VCaP (cell line): Measurements from ENCODE around the gene CRYBB3.
"Not testable (repeated sequence)": the region's sequence is repeated elsewhere in the genome, so short reads cannot be mapped to it uniquely, and the experiment has no call there.

Experiments
- H3K27ac ChIP-seq: fragments of 450-650 bp; 2 replicates; pipeline ENCODE4 v1.5.1; 2017
- CTCF ChIP-seq: fragments of 450-650 bp; conservative IDR thresholded peaks from 2 replicates; pipeline ENCODE4 v1.5.1; 2017; ENCODE audit warnings: mild to moderate bottlenecking, moderate library complexity

Gene CRYBB3

GRCh38 chr22:25221790-25222189 lies 22.1 kb downstream of the CRYBB3 start:
- no peak for TF ChIP-seq CTCF
- H3K27ac ChIP-seq: no peak overlapping the region

- TF ChIP-seq CTCF: no peak
- H3K27ac ChIP-seq: no peak overlapping the region
Observed at GRCh38 chr22:25223269-25223850, 23.7 kb downstream of the CRYBB3 start.

- no peak overlapping the region for H3K27ac ChIP-seq
- TF ChIP-seq CTCF: no peak
Observed at GRCh38 chr22:25228822-25229221, 29.2 kb downstream of the CRYBB3 start.

GRCh38 chr22:25230760-25231159 lies 31.1 kb downstream of the CRYBB3 start:
- H3K27ac ChIP-seq: not testable (repeated sequence)

GRCh38 chr22:25232301-25232700 lies 32.6 kb downstream of the CRYBB3 start:
- H3K27ac ChIP-seq: no peak overlapping the region
- no peak for TF ChIP-seq CTCF

- not testable (repeated sequence) for H3K27ac ChIP-seq
Observed at GRCh38 chr22:25233706-25234105, 34.0 kb downstream of the CRYBB3 start.

- peak; percentile 91 for TF ChIP-seq CTCF
- H3K27ac ChIP-seq: no peak overlapping the region
Observed at GRCh38 chr22:25235547-25236290, 36.1 kb downstream of the CRYBB3 start.

GRCh38 chr22:25236417-25236816 lies 36.8 kb downstream of the CRYBB3 start:
- TF ChIP-seq CTCF: no peak
- H3K27ac ChIP-seq: no peak overlapping the region

GRCh38 chr22:25237503-25237902 lies 37.8 kb downstream of the CRYBB3 start:
- no peak for TF ChIP-seq CTCF
- H3K27ac ChIP-seq: no peak overlapping the region

GRCh38 chr22:25238058-25238457 lies 38.4 kb downstream of the CRYBB3 start:
- H3K27ac ChIP-seq: not testable (repeated sequence)

- H3K27ac ChIP-seq: not testable (repeated sequence)
Observed at GRCh38 chr22:25255169-25255568, 55.5 kb downstream of the CRYBB3 start.
